GM21360 (cell line): ENCODE data around the gene PXYLP1.

Source experiments
- ATAC-seq: cut with Tn5 transposase; IDR thresholded peaks from one replicate; pipeline ENCODE4 v1.9.1; 2021; ENCODE audit warnings: mild to moderate bottlenecking, moderate library complexity; ENCODE audit not compliant: unreplicated experiment

Gene PXYLP1

GRCh38 chr3:141341536-141341935 lies 109.9 kb downstream of the PXYLP1 start:
- ATAC-seq = no peak

- no peak for ATAC-seq
These were observed 110.8 kb downstream of the PXYLP1 start for GRCh38 chr3:141342386-141342785.

- ATAC-seq = no peak
These were observed 111.5 kb downstream of the PXYLP1 start for GRCh38 chr3:141343077-141343476.

DNA sequence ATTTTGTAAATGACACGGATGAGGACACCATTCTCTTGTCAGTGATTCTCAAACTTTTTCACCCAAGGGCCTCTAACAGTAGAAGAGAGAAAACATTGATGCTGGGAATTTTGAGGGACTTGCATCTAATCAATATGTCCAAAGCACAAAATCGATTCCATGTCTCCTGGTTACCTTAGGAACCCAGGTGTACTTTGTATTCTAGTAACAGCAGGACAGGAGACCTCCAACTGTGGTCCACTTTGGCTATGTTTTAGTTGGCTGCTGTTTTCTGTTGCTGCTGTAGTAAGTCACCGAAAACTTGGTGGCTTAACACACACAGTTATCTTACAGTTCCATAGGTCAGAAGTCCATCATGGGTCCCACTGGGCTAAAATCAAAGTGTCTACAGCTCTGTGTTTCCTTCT lies 112.2 kb downstream of the PXYLP1 start:
- no peak for ATAC-seq
